ENCODE results near the gene SPDYE1.
"Not testable (repeated sequence)": the region's sequence is repeated elsewhere in the genome, so short reads cannot be mapped to it uniquely, and the experiment has no call there.

SPDYE1 gene

DNA sequence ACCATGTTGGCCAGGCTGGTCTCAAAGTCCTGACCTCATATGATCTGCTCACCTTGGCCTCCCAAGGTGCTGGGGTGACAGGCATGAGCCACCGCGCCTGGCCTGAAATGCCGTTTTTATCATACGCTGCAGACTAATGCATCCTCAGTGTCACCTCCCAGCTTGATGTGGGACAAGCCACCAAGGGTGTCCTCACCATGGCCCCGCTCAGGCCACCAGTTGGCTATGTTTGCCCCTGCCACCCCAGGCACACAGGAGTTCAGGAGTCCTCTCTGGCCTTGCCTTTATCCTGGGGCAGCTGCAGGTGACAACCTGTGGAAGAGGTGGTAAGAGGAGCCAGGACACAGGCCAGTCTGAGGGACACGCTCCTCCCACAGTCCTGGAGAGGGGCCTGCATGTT is 3.0 kb upstream of the SPDYE1 start:
- not testable (repeated sequence) for DNase-seq

DNA sequence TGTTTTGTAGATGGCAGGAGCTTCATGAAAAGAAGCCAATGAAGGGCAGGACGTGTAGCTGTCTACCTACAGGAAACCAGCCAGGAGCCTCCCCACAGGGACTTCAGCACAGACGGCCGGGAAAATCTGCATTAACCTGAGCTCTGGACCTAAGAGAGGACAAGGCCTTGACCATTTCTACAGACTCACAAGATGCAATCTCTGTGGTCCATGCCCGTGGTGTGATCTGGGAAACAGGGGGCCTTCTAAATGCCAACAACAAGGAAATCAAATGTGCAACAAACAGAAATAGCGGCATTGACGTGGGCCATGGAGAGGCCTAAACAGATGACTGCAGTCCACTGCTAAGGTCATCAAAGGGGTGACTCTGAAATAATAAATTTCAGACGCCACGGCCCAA is 14.4 kb downstream of the SPDYE1 start:
- not testable (repeated sequence) for DNase-seq

DNA sequence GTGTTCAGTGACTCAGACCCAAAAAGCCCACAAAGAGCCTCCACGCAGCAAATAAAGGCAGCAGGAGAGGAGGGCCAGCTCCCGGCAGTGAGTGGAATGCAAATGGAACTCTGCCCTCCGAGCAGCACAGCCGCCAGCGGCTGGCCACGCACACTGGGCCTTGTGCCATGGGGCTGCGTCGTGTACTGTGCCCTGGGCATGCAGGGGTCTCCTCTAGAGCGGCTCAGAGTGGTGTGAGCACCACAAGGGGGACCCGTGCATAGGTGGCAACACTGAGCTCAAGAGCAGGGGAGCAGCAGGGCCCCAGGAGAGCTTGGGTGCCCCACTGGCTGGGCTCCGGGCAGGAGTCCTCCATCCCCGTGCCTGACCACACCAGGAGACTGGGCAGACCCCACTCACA is 17.4 kb downstream of the SPDYE1 start:
- DNase-seq, result not testable (repeated sequence)

DNA sequence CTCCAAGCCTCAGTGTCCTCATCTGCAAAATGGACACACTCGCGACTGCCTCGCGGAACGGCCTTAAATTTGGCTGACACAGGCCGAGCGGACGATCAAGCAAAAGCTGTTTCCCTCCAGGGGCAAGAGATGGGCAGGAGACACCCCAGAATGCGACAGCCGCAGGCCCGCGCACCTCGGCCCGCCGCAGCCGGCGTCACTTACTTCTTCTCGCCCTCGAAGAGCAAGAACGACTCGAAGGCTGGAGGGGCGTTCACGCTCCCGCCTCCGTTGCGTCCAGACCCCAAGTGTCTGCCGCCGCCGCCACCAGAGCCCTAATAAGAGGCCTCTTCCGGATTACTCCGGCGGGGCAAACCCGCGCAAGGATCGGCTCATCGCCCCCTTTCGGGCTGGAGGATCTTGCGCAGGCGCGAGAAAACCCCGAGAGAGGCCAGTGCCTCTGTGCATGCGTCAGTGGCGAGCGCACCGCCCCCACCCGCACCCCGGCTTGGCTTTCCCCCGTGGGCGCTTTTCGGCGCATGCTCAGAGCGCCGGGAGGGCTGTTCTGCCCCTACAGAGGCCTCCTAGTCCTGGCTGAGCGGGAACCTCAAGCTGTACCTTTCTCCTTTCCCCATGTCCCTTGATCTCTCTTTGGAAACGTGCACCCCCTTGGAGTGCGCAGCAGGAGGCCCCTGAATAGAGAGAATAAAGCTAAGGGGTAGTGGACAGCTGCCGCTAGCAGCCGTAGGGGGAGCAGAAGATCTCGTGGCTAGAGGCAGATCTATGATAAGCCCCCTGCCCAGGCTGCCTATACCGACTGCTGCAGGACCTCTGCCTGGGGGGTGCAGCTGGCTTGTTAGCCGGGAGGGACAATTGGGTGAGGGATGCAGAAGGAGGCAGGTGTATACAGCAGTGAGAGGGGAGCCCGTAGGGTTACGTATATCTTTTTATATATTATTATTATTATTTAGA is 21.4 kb downstream of the SPDYE1 start:
- peak; percentile 97 for DNase-seq

DNA sequence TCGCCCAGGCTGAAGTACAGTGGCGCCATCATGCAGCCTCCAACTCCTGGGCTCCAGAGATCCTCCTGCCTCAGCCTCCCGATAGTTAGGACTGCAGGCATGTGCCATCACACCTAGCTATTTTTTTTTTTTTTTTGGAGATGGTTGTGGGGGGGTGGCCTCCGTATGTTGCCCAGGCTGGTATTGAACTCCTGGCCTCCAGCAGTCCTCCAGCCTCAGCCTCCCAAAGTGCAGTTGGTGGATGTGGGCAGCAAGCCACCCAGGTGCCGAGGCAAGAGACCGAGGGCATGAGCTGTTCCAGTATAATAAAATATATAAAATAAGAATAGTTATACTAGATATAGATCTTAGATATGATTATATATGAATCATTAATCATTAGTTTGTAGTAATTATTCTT is 22.1 kb downstream of the SPDYE1 start:
- not testable (repeated sequence) for DNase-seq

DNA sequence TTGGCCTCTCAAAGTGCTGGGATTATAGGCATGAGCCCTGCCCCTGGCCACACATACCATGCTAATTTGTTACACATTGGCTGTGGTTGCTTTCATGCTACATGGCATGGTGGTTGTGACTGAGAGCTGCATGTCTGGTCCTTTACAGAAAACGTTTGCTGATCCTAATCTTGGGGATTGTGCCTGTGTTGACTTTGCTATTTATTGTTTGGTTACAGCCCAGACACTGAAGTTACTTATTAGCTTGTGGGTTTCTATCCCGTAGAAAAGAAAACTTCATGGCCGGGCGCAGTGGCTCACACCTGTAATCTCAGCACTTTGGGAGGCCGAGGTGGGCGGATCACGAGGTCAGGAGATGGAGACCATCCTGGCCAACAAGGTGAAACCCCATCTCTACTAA is 24.4 kb downstream of the SPDYE1 start:
- not testable (repeated sequence) for DNase-seq

DNA sequence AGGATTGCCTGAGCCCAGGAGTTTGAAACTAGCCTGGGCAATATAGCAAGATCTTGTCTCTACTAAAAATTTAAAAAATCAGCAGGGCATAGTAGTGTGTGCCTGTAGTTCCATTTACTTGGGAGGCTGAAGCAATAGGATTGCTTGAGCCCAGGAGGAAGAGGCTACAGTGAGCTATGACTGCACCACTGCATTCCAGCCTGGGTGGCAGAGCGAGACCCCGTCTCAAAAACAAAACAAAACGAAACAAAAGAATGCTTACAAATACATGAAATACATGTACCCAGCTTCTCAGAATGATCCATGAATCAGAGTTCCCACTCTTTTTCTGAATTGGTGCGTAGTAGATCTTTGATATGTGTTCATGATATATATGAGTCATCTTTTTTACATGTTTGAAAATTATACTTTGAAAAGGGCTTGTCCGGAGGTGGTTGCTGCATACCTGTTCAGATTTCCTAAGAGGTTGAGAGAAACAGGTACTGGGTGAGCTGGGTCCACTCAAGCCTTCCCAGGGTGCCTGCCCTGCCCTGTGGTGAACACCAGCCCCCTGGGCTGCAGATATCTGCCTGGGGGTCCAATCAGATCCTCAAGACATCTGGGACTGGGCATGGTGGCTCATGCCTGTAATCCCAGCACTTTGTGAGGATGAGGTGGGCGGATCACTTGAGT is 25.2 kb downstream of the SPDYE1 start:
- not testable (repeated sequence) for DNase-seq

DNA sequence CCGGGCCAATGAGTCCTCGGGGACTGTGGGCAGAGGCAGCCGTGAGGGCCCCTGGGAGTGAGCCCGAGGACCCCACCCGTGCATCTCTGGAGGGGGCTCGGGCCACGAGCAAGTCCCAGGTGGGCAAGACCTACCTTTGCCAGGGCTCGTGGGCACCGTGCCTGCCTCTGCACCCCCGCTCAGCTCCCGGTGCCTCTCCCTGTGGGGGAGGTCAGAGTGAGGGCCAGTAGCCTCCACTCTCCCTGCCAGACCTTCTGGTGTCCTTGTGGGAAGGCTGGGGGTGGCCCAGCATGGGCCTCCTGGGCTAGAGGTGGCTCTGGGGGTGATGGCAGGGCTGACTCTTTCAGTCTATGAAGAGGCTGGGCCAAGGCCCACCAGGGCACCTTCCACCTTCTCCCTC is 31.7 kb downstream of the SPDYE1 start:
- not testable (repeated sequence) for DNase-seq

DNA sequence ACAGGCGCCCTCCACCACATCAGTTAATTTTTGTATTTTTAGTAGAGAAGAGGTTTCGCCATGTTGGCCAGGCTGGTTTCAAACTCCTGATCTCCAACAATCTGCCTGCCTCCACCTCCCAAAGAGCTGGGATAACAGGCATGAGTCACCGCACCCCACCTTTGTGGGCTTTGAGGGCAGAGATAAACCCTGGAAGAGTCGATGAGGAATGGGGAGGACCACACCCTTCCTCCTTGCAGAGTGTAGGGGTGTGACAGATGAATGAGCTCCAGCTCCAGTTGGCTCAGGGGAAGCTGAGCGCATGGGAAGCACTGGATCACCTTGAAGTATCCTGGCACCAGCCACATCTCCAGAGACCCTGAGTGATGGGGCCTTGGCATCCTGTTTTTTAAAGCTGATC is 32.3 kb downstream of the SPDYE1 start:
- not testable (repeated sequence) for DNase-seq

DNA sequence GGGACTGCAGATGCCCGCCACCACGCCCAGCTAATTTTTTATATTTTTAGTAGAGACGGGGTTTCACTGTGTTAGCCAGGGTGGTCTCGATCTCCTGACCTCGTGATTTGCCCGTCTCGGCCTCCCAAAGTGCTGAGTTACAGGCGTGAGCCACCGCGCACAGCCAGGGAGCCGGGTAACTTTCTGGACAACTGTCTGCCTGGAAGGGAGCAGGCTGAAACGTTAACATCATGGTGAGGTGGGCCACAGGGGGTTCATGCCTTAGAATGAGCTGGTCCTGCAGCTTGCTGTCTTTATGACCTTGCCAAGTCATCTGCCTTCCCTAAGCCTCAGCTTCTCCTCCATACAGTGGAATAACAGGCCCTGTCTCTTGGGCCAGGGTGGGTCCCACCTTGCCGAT is 33.6 kb downstream of the SPDYE1 start:
- DNase-seq, result not testable (repeated sequence)

DNA sequence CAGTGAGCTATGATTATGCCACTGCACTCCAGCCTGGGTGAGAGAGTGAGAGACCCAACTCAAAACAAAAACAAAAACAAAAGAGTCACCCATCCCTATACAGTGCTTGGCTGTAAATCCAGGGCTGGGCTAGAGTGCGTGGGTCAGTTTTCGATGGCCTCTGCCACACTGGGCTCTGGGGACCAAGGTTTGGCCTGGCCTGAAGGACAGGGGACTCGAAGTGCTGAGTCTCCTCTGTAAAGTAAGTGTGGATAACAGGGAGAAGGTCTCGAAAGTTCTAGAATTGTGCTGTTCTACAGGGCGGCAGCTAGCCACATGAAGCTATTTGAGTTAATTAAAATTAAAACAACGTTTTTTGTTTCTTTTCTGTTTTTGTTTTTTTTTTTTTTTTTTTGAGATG is 34.3 kb downstream of the SPDYE1 start:
- DNase-seq, result not testable (repeated sequence)

DNA sequence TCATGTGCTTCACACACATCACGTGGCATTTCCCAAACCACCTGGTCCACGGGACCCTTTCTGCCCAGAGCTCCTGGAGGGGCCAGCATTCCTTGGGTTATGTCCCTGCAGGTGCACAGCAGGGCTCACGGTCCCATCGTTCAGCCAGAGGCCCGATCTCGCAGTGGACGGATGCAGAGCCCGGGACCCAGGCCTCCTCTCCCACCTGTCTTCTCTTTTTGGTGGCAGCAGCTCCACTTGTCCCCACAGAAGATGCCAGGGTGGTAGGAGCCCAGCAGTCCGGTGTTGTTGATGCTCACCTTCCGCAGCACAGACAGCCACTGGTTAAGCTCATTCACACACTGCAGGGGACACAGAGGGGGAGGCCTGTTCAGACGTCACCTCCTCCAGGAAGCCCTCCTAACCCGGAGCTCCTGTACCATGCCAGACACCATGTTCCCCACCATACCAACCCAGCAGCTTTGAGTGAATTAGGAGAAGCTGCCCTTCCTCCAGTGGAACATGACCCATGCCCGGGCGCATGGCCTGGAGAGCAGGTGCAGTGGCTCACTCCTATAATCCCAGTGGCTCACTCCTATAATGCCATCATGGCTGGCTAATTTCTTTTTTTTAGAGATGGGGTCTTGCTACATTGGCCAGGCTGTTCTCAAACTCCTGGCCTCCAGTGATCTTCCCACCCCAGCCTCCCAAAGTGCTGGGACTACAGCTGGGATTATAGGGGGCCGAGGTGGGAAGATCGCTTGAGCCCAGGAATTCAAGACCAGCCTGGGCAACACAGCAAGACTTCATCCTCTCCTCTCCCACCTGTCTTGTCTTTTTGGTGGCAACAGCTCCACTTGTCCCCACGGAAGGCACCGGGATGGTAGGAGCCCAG is 36.5 kb downstream of the SPDYE1 start:
- not testable (repeated sequence) for DNase-seq

DNA sequence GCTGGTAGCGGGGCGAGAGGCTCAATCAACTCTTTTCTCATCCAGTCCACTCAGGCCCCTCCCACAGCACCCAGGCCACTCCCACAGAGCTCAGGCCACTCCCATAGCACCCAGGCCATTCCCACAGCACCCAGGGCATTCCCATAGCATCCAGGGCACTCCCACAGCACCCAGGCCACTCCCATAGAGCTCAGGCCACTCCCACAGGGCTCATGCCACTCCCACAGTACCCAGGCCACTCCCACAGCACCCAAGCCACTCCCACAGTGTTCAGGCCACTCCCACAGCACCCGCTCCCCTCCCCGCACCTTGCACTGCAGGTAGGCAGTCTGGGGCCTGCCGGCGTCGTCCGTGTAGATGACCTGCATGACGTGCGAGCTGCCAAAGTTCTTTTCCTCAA is 38.7 kb downstream of the SPDYE1 start:
- DNase-seq, result not testable (repeated sequence)

DNA sequence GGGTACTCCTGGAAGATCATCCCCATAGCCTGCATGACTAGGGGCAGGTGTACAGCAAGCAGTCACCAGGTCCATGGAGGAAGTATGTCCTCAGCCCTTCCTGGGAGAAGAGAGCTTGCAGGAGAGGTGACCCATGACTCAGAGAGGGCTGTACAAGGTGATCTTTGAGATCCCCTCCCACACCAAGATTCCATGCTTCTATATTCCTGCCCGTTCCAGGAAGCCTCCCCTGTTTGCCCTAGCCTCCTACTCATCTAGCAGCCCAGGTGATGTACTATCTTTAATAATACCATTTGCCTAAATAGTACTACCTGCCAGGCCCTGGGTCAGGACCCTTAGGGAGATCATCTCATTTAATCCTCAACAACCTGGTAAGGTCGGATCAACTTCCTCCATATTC is 40.3 kb downstream of the SPDYE1 start:
- DNase-seq, result not testable (repeated sequence)

DNA sequence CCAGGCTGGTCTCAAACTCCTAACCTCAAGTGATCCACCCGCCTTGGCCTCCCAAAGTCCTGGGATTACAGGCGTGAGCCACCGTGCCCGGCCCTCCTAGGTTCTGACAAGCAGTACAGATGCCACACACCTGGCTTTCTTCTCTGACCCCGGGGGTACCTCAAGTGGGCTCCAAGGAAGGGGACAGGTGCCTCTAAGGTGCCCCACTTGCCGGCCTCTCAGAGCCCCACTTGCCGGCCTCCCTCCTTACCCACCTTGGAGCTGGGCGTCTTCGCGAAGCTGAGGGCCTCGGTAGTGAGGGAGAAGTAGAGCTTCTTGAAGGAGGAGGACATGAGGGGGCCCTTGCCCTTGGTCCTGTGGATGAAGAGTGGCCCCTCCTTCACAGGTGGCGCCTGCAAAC is 40.9 kb downstream of the SPDYE1 start:
- not testable (repeated sequence) for DNase-seq

DNA sequence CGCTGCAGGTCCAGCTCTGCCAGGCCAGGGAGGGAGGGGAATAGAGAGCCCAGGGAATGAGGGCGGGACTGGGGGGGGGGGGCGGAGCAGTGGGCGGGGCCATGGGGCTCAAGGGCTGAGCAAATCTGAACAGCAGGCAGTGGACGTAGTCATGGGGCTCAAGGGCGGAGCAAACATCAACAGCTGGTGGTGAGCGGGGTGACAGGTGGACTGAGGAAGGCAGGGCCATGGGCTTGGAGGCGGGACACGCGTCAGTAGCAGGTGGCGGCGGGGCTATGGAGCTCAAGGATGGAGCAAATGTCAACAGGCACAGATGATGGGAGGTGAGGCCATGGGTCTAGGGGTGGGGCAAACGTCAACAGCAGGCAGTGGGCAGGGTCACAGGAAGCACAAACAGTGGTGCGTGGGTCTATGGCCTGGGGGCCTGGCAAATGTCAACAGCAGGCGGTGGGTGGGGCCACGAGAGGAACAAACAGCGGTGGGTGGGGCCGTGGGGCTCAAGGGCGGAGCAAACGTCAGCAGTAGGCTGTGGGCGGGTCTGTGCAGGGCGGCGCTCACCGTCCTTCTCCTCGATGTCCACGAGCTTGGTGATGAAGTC is 41.4 kb downstream of the SPDYE1 start:
- not testable (repeated sequence) for DNase-seq

DNA sequence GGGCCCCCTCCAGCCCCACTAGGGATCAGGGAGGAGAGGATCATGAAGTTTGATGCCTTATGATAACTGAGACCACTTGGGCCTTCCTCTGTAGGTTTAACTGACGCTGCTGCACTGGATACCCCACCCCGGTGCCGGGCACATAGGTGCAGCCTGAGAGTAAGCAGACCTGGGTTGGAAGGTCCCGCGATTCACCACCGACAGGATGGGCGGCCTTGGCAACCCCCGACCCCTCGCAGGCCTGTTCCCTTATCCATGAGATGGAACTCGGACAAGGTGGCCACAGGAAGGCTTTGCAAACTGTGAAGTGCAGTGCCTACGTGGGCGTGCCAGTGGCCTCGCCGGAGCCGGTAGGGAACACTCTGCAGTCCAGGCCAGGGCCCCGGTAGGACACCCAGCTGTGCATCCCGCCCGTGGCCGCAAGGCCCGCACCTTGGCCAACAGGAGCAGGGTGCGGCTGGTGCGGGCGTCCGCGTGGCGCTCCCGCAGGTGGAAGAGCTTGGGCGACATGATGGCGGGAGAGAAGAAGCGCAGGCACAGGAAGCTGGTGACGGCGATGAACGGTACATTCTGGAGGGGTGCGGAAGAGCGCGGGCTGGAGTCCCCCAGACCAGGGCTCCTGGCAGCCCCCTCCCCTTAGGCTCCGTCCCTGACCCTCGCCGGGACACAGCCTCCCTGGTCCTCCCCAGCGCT is 42.2 kb downstream of the SPDYE1 start:
- DNase-seq, result not testable (repeated sequence)

DNA sequence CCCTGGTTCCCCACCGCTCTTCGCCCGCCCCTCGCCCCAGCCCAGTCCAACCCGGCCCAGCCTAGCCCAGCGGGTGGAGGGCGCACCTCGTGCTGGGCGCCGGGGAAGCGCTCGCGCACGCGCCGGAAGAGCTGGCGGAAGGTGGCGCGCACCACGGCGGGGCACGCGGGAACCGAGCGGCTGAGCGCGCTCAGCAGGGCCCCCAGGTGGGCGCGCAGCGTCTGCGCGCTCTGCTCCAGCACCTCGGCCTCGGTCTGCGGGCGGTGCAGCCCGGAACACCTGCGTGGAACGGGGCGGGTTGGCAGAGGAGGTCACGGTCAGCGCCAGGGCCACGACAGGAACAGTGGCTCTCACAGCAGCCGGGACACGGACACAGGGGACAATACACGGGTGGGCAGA is 42.8 kb downstream of the SPDYE1 start:
- DNase-seq, result not testable (repeated sequence)

DNA sequence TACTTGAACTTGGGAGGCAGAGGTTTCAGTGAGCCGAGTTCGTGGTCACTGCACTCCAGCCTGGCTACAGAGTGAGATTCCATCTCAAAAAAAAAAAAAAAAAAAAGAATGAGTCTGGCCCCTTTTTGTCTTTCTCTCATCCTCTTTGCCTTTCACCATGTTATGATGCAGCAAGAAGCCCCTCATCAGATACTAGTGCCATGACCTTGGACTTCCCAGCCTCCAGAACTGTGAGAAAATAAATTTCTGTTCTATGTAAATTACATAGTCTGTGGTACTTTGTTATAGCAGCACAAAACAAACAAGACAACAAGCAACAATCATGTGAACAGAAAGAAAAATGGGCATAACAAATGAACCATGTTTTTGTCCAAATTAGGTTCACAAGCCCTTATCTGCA is 44.5 kb downstream of the SPDYE1 start:
- no peak for DNase-seq

DNA sequence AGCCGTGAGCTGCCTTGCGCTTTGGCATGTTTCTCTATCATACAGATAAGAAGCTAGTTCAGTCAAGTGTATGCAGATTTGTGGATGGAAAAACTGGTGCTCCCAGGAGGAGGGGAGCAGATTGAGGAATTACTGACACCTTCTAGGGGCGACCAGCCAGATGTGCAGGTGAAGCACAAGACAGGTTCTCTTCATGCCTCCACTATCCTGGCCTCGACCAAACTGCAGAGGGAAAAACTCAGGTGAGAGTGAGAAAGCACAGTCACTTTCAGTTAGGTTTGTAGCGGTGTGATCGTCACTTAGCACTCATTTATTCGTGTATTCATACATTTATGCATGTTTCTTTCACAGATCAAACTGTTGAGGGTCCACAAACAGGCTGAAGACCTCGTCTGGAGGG is 46.2 kb downstream of the SPDYE1 start:
- no peak for DNase-seq

DNA sequence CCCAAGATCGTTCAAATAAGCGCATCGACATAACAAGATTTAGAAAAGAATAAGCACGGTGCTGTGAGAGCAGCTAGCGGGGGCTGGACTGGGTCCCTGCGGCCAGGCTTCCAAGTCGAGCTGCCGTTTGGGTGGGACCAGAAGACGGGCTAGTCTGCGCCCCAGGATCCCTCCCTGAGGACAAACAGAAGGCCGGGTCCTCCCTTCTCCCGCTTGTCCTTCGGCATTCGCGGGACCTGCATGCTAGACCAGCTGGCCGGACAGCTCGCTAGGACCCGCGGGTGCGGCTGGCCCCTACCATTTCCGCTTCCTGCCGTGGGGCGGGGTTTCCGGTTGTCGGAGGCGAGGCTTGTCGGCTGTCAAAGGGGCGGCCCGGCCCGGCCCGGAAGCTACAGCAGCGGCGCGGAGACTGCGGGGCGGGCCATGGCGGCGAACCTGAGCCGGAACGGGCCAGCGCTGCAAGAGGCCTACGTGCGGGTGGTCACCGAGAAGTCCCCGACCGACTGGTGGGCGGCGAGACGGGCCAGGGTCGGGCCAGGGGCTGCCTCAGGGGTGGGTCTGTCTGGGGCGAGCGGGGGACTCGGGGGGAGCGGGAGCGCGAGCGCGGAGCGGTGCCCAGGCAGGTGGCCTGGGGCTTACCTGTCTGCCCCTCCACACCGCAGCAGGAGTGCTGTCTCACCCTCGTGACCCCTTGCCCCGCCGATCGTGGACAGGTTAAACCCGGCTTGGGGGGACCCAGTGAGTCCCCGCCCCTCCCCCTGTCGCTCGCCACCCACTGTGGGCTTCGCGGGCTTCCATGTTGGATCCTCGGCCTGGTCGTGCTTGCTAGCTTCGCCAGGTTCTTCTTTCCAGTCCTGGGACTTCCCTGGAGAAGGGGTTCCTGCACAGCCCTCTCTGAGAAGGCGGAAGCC is 46.9 kb downstream of the SPDYE1 start, which contains the start of gene DBNL:
Gene DBNL (plus strand): TSS at position 388 of the 911 bp plus-strand sequence. CDS start 36 bp downstream, at position 424.
- peak; percentile 79 for DNase-seq
